GM19043 (cell line): ENCODE measurements around the gene NDUFS5.
"Not testable (repeated sequence)": the region's sequence is repeated elsewhere in the genome, so short reads cannot be mapped to it uniquely, and the experiment has no call there.

ENCODE experiments used
- ATAC-seq: cut with Tn5 transposase; IDR thresholded peaks from one replicate; pipeline ENCODE4 v1.9.1; 2021; ENCODE audit warnings: low read depth; ENCODE audit not compliant: unreplicated experiment

NDUFS5 gene

GRCh38 chr1:39026051-39026865 lies at the start of gene NDUFS5:
NDUFS5 (plus strand) TSS chr1:39026350; CDS start chr1:39028725, 2,375 bp downstream.
- ATAC-seq = peak; percentile 70

- not testable (repeated sequence) for ATAC-seq
These were observed 48.5 kb upstream of the NDUFS5 start for GRCh38 chr1:38977399-38978244.

DNA sequence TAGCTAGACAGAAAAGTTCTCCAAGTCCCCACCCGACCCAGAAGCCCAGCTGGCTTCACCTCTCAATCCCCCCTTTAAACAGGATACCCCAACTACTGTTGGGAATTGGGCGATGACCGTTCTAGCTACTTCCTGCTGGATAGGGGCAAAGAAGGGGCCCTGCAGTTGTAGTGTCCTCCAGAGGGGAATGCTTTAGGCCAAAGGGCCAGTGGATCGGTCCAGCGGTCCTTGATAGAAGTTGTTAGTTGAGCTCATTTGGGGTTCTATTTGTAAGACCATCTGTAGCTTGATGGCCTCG lies 48.0 kb upstream of the NDUFS5 start:
- not testable (repeated sequence) for ATAC-seq

DNA sequence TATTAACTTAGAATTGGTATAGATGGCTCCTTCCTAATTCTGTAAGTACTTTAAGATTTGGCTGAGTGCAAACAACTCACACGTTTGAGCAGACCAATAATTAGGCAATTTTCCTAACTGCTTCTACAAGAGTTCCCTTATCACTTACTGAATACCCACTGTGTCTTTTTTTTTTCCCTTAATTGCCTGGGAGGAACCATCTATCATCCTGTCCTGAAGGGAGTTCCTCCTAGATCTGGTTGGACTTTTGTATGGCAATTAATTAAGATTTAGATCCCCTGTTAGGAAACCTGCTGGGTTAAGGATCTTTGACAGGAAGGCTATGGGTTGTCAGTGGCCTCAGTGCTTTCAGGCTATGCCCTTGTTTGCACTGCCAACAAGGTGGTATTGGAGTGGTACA lies 46.8 kb upstream of the NDUFS5 start:
- ATAC-seq = not testable (repeated sequence)

GRCh38 chr1:38989979-38990378 lies 36.2 kb upstream of the NDUFS5 start:
- ATAC-seq = no peak

DNA sequence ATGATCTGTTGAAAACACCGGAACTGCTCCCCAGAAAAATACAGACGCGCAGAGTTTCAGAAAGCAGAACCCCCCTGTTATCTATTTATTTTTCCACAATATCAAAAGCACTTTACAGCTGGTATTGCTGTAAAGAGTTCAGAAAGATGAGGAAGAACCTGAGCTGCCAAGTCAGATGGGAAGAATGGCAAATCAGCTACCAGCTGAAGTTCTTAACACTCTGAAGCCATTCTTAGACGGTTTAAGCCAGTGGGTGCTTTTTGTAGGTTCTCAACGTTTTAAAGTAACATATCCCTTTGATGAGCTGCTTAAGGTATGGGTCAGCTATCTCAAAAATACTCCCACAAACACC lies 35.8 kb upstream of the NDUFS5 start:
- ATAC-seq = no peak

GRCh38 chr1:38990738-38991637 lies 35.2 kb upstream of the NDUFS5 start, which contains the start of gene AKIRIN1:
AKIRIN1 (plus strand) TSS chr1:38991276; CDS start chr1:38991381, 105 bp downstream.
- ATAC-seq = peak; percentile 93

GRCh38 chr1:38991638-38992411 lies 34.3 kb upstream of the NDUFS5 start:
- no peak for ATAC-seq

DNA sequence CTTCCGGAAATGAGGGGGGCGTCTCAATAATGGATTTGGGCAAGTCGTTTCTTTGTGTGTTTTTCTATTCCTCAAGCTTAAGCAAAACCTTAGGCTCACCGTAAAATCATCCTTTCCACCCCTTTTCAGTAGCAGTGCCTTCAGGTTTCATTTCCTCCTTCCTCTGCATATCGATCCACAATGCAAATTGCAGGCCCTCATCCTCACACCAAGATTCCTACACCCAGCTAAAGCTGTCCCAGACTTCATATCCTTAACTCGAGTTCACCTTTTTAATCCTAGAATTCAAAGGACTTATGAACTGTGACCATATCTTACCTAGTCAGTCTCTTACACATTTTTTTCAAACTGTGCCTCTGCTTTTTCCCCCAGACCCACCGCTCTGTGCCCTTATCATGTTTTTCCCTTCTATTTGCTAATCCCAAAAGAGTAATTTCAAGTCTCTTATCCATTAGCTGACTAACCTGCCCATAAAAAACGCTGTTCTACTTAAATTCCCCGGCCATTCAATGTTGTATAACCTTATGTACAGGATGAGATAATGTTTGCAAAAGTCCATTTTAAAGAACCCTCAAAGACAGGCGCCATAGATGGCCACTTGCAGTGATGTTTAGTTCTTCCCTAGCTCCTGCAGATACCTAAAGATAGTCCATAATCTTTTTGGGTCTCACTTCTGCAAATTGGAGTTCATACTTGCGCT lies 33.6 kb upstream of the NDUFS5 start:
- ATAC-seq = no peak

DNA sequence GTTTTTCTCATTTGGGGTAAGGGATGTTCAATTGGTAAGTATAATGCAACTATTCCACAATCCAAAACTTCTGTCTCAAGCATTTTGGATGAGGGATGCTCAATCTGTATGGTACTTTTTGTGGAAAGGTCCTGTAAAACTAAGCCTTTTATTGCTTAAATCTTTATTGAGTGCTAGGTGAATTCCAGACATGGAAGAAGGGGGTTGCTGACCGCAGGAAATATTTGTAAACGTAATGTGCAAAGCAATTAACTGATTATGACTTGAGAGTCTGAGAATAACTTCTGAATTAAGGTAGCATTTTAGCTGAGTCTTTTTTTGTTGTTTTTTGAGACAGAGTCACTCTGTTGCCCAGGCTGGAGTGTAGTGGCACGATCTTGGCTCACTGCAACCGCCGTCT lies 32.0 kb upstream of the NDUFS5 start:
- no peak for ATAC-seq

DNA sequence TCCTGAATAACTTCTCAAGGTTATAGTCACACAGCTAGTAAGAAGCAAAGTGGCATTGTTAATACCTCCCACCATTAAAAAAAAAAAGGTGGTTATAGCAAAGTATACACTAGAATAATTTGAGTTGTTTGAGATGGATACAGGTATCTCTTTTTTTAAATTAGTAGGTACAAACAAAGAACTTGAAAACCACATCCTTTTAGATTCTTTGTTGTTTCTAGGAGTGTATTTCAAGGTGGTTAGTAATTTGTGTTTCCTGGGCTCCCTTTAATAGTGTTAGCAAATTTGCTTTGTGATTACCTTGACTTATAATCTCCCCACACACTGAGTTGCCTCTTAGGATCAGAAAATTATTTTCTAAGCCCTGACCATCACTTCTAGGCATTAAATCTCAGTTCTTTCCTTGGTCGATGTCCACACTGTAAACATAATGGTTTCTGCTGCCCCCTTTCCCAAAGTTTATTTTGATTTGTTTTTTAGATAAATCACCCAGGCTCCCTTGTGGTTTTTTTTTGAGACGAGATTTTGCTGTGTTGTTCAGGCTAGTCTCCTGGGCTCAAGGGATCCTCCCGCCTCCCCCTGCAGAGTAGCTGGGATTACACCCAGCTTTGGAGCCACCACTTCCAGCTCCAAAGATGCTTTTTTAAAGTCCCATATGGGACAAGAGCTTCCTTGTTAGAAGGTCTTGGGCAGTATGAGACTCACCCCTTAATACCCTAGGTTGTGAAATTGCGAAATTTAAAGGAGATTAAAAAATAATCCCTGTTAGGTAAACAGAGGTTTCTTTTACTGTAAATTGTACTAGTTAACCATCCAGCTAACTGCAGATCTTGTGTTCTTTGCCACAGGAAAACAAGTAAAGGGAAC lies 28.9 kb upstream of the NDUFS5 start:
- ATAC-seq = no peak

- ATAC-seq = no peak
These were observed 28.3 kb upstream of the NDUFS5 start for GRCh38 chr1:38997901-38998190.

GRCh38 chr1:39001516-39002421 lies 24.4 kb upstream of the NDUFS5 start:
- ATAC-seq = no peak

GRCh38 chr1:39003281-39003680 lies 22.9 kb upstream of the NDUFS5 start:
- ATAC-seq = no peak

- no peak for ATAC-seq
These were observed 22.4 kb upstream of the NDUFS5 start for GRCh38 chr1:39003794-39004193.

GRCh38 chr1:39006287-39006686 lies 19.9 kb upstream of the NDUFS5 start:
- no peak for ATAC-seq

DNA sequence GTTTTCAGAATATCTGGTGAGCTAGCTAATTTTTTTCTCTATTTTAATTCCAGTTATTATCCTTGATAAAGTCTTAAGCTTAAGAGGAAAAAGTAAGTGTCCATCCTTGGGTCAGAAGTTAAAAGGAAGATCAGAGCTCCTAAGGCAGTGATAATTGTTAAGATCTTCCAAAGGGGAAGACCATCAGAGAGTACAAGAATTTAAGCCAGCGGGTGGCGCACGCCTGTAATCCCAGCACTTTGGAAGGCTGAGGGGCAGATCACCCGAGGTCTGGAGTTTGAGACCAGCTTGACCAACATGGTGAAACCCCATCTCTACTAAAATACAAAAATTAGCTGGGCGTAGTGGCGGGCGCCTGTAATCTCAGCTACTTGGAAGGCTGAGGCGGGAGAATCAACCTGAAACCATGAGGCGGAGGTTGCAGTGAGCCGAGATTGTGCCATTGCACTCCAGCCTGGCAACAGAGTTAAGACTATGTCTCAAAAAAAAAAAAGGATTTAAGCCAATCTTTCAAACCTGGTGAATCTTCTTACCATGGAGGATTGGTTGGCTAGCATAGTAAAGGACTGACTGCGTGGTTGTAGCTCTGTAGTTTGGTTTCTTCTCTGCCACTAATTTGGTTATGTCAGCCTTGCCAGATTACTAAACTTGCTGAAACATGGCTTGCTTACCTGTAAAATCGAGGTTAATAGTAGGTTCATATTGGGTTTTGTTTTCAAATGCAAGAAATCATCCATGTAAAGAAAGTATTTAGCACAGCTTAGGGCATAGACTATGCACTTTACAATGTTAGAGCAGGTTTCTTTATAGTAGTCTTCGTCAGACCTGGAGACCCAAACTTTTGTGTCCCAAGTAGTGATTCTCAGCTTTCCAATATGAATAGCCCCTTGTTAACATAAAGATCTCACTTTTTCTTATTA lies 19.2 kb upstream of the NDUFS5 start:
- ATAC-seq = no peak
